Transverse colon (tissue), 4 donors: ENCODE results near the gene TGFBR2. TPM values are rescaled to one million over a fixed set of nuclear protein-coding genes. Genes with fewer than 3 reads are reported as not detected.
A peak's percentile ranks its signal among the peaks of the same experiment; 100 is the strongest.

Experiments used
- DNase-seq: peaks from one replicate; pipeline ENCODE4 v3.0.0-alpha.2; 2019
- H3K27ac ChIP-seq, 4 donors: fragments of 200-600 bp; sonication (generic); 2 replicates each; pipeline ENCODE4 v1.5.1; 2016 to 2018; ENCODE audit warnings: inconsistent platforms in 4 of 4
- H3K27me3 ChIP-seq: fragments of 200-600 bp; sonication (generic); 2 replicates; pipeline ENCODE4 v1.5.1; 2017; ENCODE audit warnings: inconsistent platforms
- H3K36me3 ChIP-seq, 4 donors: fragments of 200-600 bp; sonication (generic); 2 replicates each; pipeline ENCODE4 v1.5.1; 2017 to 2019; ENCODE audit warnings: inconsistent platforms in 4 of 4
- H3K4me1 ChIP-seq, 4 donors: fragments of 200-600 bp; sonication (generic); 2 replicates each; pipeline ENCODE4 v1.5.1; 2017 to 2020; ENCODE audit warnings: inconsistent platforms in 4 of 4
- H3K4me3 ChIP-seq, 4 donors: fragments of 200-600 bp; sonication (generic); 1 replicate in 1 of 4; 2 replicates in 3 of 4; pipeline versions ENCODE4 v1.5.1 to v1.6.1; 2017 to 2019; ENCODE audit warnings: inconsistent platforms in 4 of 4
- H3K9me3 ChIP-seq, 2 donors: fragments of 200-600 bp; sonication (generic); 2 replicates each; pipeline ENCODE4 v1.5.1; 2017 to 2019; ENCODE audit warnings: inconsistent platforms in 2 of 2
- CTCF ChIP-seq, 5 experiments: fragments of 200-600 bp in 3 of 5; fragments of 450-650 bp in 2 of 5; sonication (generic) in 3 of 5; IDR thresholded peaks; 1 replicate in 2 of 5; 2 replicates in 3 of 5; pipeline ENCODE4 v1.5.1; 2016 to 2017; ENCODE audit warnings: antibody characterized with exemption in 5 of 5, inconsistent platforms in 3 of 5, mild to moderate bottlenecking in 2 of 5, moderate library complexity in 1 of 5
- EP300 ChIP-seq: sonication (generic); formaldehyde crosslinking; IDR thresholded peaks from one replicate; pipeline ENCODE4 v1.6.1; 2017; ENCODE audit warnings: antibody characterized with exemption, low read depth
- POLR2A ChIP-seq: fragments of 450-650 bp; IDR thresholded peaks from one replicate; pipeline ENCODE4 v1.6.1; 2016; ENCODE audit warnings: antibody characterized with exemption, mild to moderate bottlenecking, moderate library complexity
- POLR2AphosphoS5 ChIP-seq, 3 donors: sonication (generic); formaldehyde crosslinking; IDR thresholded peaks; one replicate each; pipeline ENCODE4 v1.6.1; 2016; ENCODE audit warnings: antibody characterized with exemption in 3 of 3
- WGBS, 2 donors: methylation state at CpG; one replicate each; pipeline ENCODE4 v1.1.5; 2018; ENCODE audit warnings: low coverage in 1 of 2; 5-methylcytosine and 5-hydroxymethylcytosine counted together
- in situ Hi-C, 4 donors: fragments of 200-750 bp; cut with MboI; loops; one replicate each; pipeline versions ENCODE4 v1.15.0 to v1.15.1; 2017; ENCODE audit warnings: low sequenced_read_pairs in 3 of 4, low pct_ligation_motif_present in 1 of 4, low pct_unique_long_range_greater_than_20kb in 1 of 4
- intact Hi-C: fragments of 100-400 bp; cut with DNase I; formaldehyde crosslinking; loops from one replicate; pipeline ENCODE4 v1.15.1; 2023; ENCODE audit warnings: low total_unique reads
- total RNA-seq, 4 donors: library from RNA; depleted of rRNA; stranded (reverse); fragments of >200 nt; gene quantifications; one replicate each; pipeline ENCODE4 v1.1.0, GENCODE V29; 2016

TGFBR2 gene
- total RNA-seq, 4 donors from 2014 or later: 63.2 to 179 (median 98.5) TPM

GRCh38 chr3:30645077-30645476, 38.7 kb downstream of the TGFBR2 start:
- 51 to 63% methylated on average over 4 of the region's 4 CpGs for WGBS, 2 donors
- DNase-seq: no peak
- no peak for TF ChIP-seq POLR2A
- TF ChIP-seq POLR2AphosphoS5 (IDR thresholded peaks at IDR 0.05): no peak
- no peak for TF ChIP-seq CTCF (IDR thresholded peaks at IDR 0.05)
- no peak for TF ChIP-seq EP300
- Histone ChIP-seq H3K4me3 (no peak overlapping the region), H3K36me3 (peaks cover 0 to 20% (median 7%) of the 10 kb centered on the region in 4 donors), H3K27ac (peak overlapping the region; percentile 67 to 82 (median 74)), H3K9me3 (no peaks in the 10 kb centered on the region), H3K4me1 (peaks cover 28 to 90% (median 41%) of the 10 kb centered on the region in 4 donors), H3K27me3 (no peaks in the 10 kb centered on the region)
- intact Hi-C loops (no loop called here), in situ Hi-C loops (no loop called here)

GRCh38 chr3:30646181-30646876, 39.9 kb downstream of the TGFBR2 start:
- intact Hi-C loops: no loop called here
- in situ Hi-C loops: no loop called here
- no peaks in the 10 kb centered on the region for H3K27me3 ChIP-seq
- no peak for DNase-seq
- peaks cover 28 to 80% (median 41%) of the 10 kb centered on the region in 4 donors for H3K4me1 ChIP-seq
- WGBS, 2 donors: 78 to 88% methylated on average over 2 to 5 of the region's 5 CpGs
- no peak overlapping the region for H3K4me3 ChIP-seq
- H3K36me3 ChIP-seq: peaks cover 0 to 33% (median 13%) of the 10 kb centered on the region in 4 donors
- H3K27ac ChIP-seq: peak overlapping the region; percentile 14 to 82 (median 48)
- TF ChIP-seq CTCF (IDR thresholded peaks at IDR 0.05) (no peak), EP300 (no peak), POLR2AphosphoS5 (IDR thresholded peaks at IDR 0.05) (no peak), POLR2A (no peak)
- no peaks in the 10 kb centered on the region for H3K9me3 ChIP-seq

DNA sequence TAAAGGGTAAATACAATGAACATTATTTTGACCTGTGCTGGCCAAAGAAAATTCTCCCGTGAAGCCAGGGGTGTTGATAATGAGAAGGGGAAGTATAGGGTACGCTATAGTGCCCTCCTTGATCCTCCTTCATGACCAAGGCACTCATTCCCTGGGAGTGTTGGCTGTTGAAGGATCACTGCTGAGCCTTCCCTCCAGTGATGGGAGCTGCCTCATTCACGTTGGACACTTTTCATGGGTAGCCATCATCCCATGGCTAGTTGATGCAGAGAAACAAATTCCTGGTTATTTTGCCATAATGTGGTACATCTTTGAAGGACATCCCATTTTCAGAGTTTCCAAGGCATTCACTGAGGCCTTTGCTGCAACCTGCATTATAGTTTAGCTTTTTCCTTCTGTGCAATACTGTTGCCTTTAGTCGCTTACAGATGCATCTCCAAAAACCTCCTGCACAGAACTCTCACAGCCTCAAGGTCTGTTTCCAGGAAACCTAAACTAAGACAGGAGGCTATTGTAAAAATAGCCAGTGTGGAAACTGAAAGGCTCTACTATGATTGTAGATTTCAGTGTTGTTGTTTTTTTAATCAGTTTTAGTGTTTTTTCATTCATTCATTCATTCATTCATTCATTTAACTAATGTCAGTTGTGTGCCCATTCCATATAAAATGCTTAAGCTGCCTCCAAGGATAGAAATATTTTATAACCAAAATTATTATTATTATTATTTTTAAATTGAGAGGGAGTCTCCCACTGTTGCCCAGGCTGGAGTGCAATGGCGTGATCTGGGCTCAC, 40.8 kb downstream of the TGFBR2 start:
- no peak for DNase-seq
- Histone ChIP-seq H3K4me1 (peaks cover 24 to 72% (median 37%) of the 10 kb centered on the region in 4 donors), H3K4me3 (no peak overlapping the region), H3K27ac (peak overlapping the region; percentile 14 to 82 (median 48)), H3K9me3 (no peaks in the 10 kb centered on the region), H3K27me3 (no peaks in the 10 kb centered on the region), H3K36me3 (peaks cover 0 to 36% (median 15%) of the 10 kb centered on the region in 4 donors)
- in situ Hi-C loops: no loop called here
- intact Hi-C loops: no loop called here
- WGBS, 2 donors: 69 to 84% methylated on average over 5 of the region's 5 CpGs
- no peak for TF ChIP-seq CTCF (IDR thresholded peaks at IDR 0.05)
- TF ChIP-seq EP300: no peak
- no peak for TF ChIP-seq POLR2A
- TF ChIP-seq POLR2AphosphoS5 (IDR thresholded peaks at IDR 0.05): no peak

GRCh38 chr3:30648670-30649357, 42.4 kb downstream of the TGFBR2 start:
- Histone ChIP-seq H3K27me3 (no peaks in the 10 kb centered on the region), H3K4me1 (peaks cover 17 to 56% (median 23%) of the 10 kb centered on the region in 4 donors), H3K9me3 (no peaks in the 10 kb centered on the region), H3K4me3 (no peak overlapping the region), H3K36me3 (peaks cover 0 to 41% (median 19%) of the 10 kb centered on the region in 4 donors), H3K27ac (peak overlapping the region; percentile 63 to 67 (median 64))
- intact Hi-C loops: no loop called here
- TF ChIP-seq POLR2AphosphoS5 (IDR thresholded peaks at IDR 0.05) (no peak), CTCF (IDR thresholded peaks at IDR 0.05) (no peak), EP300 (no peak), POLR2A (no peak)
- 81 to 84% methylated on average over 5 of the region's 5 CpGs for WGBS, 2 donors
- in situ Hi-C loops: no loop called here
- no peak for DNase-seq
